Glutamatergic neuron (in vitro differentiated cells): ENCODE results near the gene SCMH1. TPM values are rescaled to one million over a fixed set of nuclear protein-coding genes. Genes with fewer than 3 reads are reported as not detected.

Source experiments
- DNase-seq: peaks from one replicate; pipeline ENCODE4 v3.0.0; 2022
- H3K27ac Mint-ChIP-seq: one replicate; pipeline ENCODE4 v1.8.0; 2020; ENCODE audit warnings: mild to moderate bottlenecking, mixed read lengths, inconsistent platforms; ENCODE audit not compliant: unreplicated experiment
- H3K27me3 Mint-ChIP-seq: one replicate; pipeline ENCODE4 v1.8.0; 2020; ENCODE audit warnings: mild to moderate bottlenecking, moderate library complexity, mixed read lengths, inconsistent platforms; ENCODE audit not compliant: unreplicated experiment
- H3K36me3 Mint-ChIP-seq: one replicate; pipeline ENCODE4 v1.8.0; 2020; ENCODE audit warnings: mild to moderate bottlenecking, mixed read lengths, inconsistent platforms; ENCODE audit not compliant: unreplicated experiment
- H3K4me1 Mint-ChIP-seq: one replicate; pipeline ENCODE4 v1.8.0; 2020; ENCODE audit warnings: mild to moderate bottlenecking, low read depth, mixed read lengths, inconsistent platforms; ENCODE audit not compliant: unreplicated experiment
- H3K4me3 Mint-ChIP-seq: one replicate; pipeline ENCODE4 v1.8.0; 2020; ENCODE audit warnings: mild to moderate bottlenecking, mixed read lengths, inconsistent platforms; ENCODE audit not compliant: unreplicated experiment
- H3K9me3 Mint-ChIP-seq: one replicate; pipeline ENCODE4 v1.8.0; 2020; ENCODE audit warnings: mild to moderate bottlenecking, moderate library complexity, mixed read lengths, inconsistent platforms; ENCODE audit not compliant: unreplicated experiment
- total RNA-seq: library from RNA; stranded (reverse); fragmentation: NEBNext Ultra II Directional; extraction: Animal tissue kit (Norgen Biotek cat#: 25700); gene quantifications from one replicate; pipeline ENCODE4 v1.2.1, GENCODE V29; 2021; ENCODE audit not compliant: unreplicated experiment
- TF ChIP-seq, protein P1 (sequence below): fragments of 200-600 bp; sonication (generic); IDR thresholded peaks from one replicate; pipeline ENCODE4 v1.5.0; 2021; ENCODE audit not compliant: partially characterized antibody, unreplicated experiment

Gene SCMH1
- total RNA-seq, 1 donor from 2014 or later: 17.8 TPM

DNA sequence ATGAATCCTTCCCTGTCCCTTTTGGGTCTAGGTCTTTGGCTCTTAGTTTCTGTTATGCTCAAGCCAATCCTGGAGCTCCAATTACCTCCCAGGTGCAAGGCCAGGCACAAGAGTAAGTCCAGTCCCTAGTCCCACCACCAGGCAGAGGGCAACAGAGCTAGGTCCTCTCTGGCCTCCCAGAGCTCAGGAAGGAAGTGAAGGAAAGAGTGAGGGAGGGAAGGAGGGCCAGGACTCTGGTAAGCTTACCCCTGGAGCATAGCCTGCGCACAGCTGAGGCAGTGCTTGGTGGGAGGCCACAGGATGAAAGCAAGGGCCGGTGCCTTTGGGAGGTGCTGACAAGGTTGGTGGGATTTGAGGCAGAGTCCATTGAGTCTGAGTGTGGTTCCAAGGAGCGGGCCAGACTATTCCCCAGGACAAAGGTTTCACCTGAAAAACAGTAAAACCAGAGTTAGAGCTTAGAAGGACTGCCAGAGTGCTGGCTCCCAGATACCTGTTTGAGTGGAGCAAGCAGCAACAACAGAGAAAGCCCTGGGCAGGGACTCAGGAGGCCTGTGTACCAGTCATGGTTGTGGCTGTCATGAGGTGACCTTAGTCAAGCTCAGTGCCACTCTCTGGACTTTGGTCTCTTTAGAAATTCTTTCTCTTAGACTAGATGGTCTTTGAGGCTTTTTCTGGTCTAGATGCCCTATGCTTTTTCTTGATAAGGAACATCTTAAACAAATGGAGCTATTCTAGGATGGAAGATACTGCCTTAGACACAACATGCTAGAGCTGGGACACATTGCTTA lies 204.8 kb downstream of the SCMH1 start:
- Mint-ChIP-seq H3K27ac (no peak overlapping the region), H3K9me3 (no peaks in the 10 kb centered on the region), H3K36me3 (peaks cover 2% of the 10 kb centered on the region), H3K4me1 (no peaks in the 10 kb centered on the region), H3K27me3 (peaks cover 2% of the 10 kb centered on the region), H3K4me3 (no peak overlapping the region)
- no peak for DNase-seq
- TF ChIP-seq, protein P1, sequence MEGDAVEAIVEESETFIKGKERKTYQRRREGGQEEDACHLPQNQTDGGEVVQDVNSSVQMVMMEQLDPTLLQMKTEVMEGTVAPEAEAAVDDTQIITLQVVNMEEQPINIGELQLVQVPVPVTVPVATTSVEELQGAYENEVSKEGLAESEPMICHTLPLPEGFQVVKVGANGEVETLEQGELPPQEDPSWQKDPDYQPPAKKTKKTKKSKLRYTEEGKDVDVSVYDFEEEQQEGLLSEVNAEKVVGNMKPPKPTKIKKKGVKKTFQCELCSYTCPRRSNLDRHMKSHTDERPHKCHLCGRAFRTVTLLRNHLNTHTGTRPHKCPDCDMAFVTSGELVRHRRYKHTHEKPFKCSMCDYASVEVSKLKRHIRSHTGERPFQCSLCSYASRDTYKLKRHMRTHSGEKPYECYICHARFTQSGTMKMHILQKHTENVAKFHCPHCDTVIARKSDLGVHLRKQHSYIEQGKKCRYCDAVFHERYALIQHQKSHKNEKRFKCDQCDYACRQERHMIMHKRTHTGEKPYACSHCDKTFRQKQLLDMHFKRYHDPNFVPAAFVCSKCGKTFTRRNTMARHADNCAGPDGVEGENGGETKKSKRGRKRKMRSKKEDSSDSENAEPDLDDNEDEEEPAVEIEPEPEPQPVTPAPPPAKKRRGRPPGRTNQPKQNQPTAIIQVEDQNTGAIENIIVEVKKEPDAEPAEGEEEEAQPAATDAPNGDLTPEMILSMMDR: no peak

DNA sequence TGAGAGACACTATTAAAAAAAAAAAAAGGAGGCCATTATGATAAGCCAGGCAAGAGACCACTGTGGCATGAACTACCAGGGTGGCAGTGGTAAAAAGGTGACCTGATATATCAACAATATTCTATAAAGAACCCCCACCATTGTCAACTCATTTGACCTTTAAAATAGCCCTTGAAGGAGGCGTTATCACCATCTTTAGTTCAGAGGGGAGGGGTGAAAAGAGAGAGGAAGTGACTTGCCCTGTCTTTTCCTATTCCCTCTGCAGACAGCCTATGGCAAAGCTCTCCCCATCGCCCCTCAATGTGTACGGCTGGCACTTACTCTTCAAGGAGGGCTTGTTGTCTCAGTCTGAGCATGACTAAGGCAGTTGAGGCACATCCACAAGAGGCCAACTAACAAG lies 208.8 kb downstream of the SCMH1 start:
- Mint-ChIP-seq H3K9me3 (no peaks in the 10 kb centered on the region), H3K27ac (no peak overlapping the region), H3K4me1 (no peaks in the 10 kb centered on the region), H3K27me3 (peaks cover 3% of the 10 kb centered on the region), H3K36me3 (peaks cover 15% of the 10 kb centered on the region), H3K4me3 (no peak overlapping the region)
- TF ChIP-seq, protein P1: no peak
- DNase-seq: no peak

DNA sequence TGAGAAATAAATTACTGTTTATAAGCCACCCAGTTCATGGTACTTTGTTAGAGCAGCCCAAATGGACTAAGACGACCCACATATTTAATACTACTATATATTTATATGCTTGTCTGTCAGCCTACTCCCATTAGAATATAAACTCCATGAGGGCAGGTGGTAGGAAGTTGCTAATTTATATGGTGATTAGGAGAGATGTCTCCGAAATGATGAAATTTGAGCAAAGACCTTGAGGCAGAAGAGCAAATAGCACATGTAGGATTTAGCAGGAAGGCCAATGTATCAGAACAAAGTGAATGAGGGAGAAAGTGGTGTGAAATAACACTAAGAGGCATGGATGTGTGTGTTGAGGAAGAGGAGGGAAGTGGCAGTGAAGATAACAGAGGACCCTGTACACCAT lies 210.0 kb downstream of the SCMH1 start:
- H3K27me3 Mint-ChIP-seq: peaks cover 3% of the 10 kb centered on the region
- H3K4me1 Mint-ChIP-seq: no peaks in the 10 kb centered on the region
- H3K36me3 Mint-ChIP-seq: peaks cover 15% of the 10 kb centered on the region
- no peak overlapping the region for H3K4me3 Mint-ChIP-seq
- TF ChIP-seq, protein P1: no peak
- no peak for DNase-seq
- no peaks in the 10 kb centered on the region for H3K9me3 Mint-ChIP-seq
- H3K27ac Mint-ChIP-seq: no peak overlapping the region

DNA sequence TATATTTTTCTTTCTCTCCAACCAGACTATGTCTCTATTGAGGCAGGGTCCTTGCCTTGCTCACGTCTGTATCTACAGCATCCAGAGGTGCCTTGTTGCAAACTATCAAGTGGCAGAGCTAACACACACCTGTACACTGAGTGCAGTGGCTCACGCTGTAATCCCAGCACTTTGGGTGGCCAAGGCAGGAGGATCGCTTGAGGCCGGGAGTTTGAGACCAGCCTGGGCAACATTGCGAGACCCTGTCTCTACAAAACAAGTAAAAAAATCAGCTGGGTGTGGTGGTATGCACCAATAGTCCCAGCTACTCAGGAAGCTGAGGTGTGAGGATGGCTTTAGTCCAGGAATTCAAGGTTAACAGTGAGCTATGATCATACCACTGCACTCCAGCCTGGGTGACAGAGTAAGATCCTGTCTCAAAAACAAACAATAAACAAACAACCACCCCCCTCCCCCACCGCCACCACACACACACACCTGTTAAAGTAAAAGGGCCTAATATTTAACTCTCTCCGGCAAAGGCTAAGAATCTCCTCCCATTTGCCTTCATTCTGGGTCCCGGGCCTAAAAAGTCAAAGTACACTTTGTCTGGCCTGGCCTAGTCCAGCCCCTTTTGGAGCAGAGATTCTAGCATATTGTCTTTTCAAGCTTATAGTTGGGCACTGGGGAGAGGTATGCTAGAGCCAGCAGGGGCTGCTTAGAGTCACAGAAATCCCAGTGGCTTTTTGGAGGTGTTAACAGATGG lies 211.1 kb downstream of the SCMH1 start:
- DNase-seq: no peak
- H3K9me3 Mint-ChIP-seq: peaks cover 1% of the 10 kb centered on the region
- H3K27me3 Mint-ChIP-seq: peaks cover 3% of the 10 kb centered on the region
- TF ChIP-seq, protein P1: no peak
- H3K27ac Mint-ChIP-seq: no peak overlapping the region
- no peak overlapping the region for H3K4me3 Mint-ChIP-seq
- H3K4me1 Mint-ChIP-seq: no peaks in the 10 kb centered on the region
- peaks cover 15% of the 10 kb centered on the region for H3K36me3 Mint-ChIP-seq
